Activated T-cell treated with anti-CD3 and anti-CD28 coated beads for 24 hours (primary cell): Measurements from ENCODE around the gene MR1.
"Not testable (repeated sequence)": the region's sequence is repeated elsewhere in the genome, so short reads cannot be mapped to it uniquely, and the experiment has no call there.

Experiments used
- DNase-seq: peaks from one replicate; pipeline ENCODE4 v3.0.0-alpha.2; 2020; ENCODE audit warnings: low read depth

The MR1 gene

DNA sequence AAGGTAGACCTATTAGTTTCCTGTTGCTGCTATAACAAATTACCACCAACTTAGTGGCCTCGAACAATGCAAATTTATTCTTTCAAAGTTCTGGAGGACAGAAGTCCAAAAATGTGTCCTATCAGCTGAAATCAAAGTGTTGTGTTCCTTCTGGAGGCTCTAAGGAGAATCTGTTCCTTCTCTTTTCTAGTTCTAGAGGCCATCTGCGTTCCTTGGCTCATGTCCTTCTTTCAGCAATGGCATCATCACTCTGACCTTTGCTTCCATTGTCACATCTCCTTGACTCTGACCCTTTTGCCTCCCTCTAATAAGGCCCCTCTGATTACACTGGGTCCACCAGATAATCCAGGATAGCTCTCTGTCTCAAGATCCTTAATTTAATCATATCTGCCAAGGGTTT, 1.2 kb upstream of the MR1 start:
- no peak for DNase-seq

- DNase-seq = peak; percentile 22
These were observed 520 bp upstream of the MR1 start for GRCh38 chr1:181033128-181033798.

- DNase-seq = not testable (repeated sequence)
These were observed 1.4 kb downstream of the MR1 start for GRCh38 chr1:181035210-181035609.

DNA sequence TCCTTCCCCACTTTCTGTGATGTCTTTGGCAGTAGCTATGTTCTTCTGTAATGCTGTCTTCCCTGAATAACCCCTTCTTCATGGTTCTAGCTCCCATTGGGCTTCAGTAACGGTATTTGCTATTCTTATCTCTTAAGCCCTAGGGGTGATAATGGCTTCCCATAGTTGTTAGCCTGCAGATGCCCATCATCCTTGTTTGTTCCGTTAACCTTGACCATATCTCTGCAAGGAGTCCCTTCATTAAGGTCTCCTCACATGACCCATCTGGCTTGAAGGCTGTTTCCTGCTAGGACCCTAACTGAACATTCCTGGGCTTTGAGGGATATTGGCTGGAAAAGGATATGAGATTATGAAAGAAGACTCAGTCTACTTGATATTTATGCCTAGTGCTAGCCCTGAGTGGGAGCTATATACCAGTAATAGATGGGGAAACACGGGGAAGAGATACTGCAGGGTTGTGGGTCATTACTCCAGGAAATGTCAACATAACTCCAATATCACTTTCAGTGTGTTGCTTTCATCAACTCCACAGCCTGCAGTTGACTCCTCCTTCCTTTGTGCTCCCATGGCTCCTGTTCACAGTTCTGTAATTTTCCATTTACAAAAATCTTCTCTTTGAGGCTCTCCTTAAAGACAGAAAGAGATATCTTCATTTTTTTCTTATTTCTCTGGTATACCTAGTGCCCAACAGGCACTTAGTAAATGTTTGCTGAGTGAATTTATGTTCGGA, 2.5 kb downstream of the MR1 start:
- no peak for DNase-seq

GRCh38 chr1:181037386-181037785, 3.6 kb downstream of the MR1 start:
- no peak for DNase-seq

GRCh38 chr1:181038399-181038873, 4.7 kb downstream of the MR1 start:
- DNase-seq = peak; percentile 60

DNA sequence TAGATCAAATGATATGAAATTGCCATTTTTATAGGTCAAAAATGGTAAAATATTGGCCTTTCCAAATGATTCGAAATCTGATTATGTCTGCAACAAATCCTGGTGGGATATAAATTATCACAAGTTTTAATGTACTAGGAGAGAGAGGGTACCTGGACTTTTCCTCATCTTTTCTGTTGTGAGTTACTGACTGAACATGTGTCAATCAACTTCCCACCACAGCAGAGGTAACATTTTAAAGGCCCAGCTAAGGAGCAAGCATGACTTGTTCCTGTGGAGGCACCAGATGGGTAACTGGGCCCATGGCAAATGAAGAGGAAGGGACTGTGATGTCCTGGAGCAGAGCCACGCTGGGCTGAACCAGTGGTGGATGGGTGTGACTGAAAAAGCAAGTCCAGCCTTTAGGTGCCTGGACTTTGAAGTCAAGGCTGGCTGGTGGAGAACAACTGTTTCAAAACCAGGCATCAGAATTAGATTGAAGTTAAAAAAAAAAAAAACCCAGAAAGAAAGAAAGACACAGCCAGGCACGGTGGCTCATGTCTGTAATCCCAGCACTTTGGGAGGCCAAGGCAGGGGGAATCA, 6.6 kb downstream of the MR1 start:
- DNase-seq = no peak

- no peak for DNase-seq
These were observed 9.5 kb downstream of the MR1 start for GRCh38 chr1:181043025-181043888.

GRCh38 chr1:181044449-181044966, 10.7 kb downstream of the MR1 start:
- peak; percentile 41 for DNase-seq

- DNase-seq = not testable (repeated sequence)
These were observed 12.2 kb downstream of the MR1 start for GRCh38 chr1:181045946-181046345.

DNA sequence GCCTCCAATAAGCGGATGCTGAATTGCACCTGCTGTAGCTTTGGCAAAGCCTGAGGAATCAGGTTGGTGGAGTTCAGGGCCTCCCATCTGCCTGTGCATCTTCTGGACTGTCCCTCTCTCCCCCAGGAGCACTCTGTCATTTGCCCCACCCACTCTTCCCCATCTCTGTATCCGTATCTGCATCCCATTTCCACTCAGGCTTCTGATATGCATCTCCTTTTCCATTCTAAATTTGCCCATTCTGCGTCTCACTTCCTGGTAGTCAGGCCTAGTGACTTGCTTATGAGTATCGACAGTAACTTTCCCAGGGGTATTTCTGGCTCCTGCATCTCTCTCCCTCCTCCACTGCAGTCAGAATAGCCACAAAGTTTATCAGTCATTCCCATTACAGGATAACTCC, 15.6 kb downstream of the MR1 start:
- DNase-seq = no peak

DNA sequence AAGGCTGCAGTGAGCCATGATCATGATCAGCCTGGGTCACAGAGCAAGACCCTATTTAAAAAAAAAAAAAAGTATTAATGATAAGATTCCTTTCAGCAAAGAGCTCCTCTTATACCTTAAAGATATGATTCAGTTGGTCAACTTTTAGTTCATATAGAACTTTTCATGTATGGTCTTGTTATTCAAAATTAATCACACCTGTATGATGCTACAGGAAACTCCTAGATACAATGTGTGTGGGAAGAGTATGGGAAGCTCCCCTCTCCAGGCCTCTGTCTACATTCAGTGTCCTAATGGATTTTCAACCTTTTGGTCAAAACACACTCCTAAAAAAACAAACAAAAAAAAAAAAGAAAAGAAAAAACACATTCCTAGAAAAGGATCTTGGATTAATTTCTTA, 17.1 kb downstream of the MR1 start:
- DNase-seq = no peak

DNA sequence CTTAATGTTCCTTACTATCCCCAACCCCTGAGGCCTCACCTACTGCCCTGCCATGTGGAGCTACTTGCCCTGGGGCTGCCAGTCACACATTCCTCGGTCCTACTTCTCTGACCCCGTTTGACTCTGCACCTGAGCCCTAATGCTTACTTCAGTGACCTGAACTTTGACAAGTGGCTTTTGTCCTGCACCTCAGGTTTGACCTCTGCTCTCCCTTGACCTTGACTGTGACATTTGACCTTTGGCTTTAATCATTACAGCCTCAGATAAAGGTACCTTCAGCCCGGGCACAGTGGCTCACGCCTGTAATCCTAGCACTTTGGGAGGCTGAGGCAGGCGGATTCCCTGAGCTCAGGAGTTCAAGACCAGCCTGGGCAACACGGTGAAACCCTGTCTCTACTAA, 22.8 kb downstream of the MR1 start:
- DNase-seq = no peak

DNA sequence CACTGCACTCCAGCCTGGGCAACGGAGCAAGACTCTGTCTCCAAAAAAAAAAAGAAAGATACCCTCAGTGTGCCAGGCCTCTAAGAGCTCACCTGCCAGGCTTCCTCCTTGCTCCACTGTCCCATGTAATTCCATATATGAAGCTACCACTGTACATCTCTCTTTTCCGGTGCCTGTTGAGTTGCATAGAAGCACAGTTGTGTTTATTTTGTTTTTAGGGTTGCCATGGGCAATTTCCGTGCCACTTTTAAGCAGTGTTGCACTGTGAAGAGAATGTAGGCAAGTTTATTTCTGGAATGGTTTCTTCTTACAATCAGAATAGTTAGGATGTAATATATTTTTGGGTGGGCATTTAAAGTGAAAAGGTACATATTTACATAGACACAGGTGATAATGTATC, 23.3 kb downstream of the MR1 start:
- DNase-seq = no peak

GRCh38 chr1:181059435-181059834, 25.7 kb downstream of the MR1 start:
- DNase-seq = no peak

- DNase-seq = no peak
These were observed 26.3 kb downstream of the MR1 start for GRCh38 chr1:181060066-181060465.

DNA sequence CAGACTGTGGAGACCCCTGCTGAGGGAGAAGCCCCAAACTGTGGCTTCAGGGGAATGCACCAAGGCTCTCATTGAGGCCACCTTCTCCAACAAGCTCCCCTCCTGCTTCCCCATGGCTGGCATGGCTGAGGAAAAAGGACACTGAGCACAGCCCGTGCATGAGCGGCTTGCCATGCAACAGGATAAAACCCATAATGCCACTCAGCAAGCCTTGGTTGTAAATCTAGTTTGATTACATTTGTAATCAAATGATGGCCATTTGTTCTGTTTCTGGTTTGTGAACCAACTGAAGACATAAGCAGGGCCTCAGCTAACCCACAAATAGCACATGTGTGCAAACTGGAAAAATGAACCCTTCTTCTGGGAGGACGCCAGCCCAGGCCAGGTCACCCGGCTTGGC, 27.2 kb downstream of the MR1 start:
- DNase-seq = not testable (repeated sequence)

- DNase-seq = no peak
These were observed 27.7 kb downstream of the MR1 start for GRCh38 chr1:181061487-181061886.

GRCh38 chr1:181061891-181062835, 28.4 kb downstream of the MR1 start:
- no peak for DNase-seq

DNA sequence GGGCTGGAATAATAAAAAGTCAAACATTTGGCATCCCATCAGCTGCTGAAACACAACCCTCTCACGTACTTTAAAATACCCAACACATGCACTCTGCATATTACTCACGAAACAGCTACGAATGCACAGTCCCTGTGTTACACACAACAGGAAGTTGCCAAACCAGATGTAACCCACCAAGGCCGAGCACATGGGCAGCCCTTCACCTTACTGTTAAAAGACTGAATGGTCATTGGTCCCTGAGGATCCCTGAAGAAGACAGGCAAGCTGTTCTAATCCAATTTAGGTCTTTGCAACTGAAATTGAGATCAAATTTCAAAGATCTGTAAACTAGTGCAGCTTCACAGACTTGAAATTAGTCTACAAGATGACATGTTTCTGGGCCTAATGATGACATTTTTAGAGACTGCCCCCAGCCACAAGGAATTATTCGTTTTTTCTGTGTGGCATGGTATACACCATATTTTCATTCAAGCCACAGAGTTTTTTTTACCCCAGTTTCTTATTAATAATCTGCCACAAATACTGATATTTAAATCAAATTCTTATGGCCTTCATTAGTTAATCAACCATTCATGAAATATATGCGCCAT, 29.1 kb downstream of the MR1 start:
- no peak for DNase-seq
